Neural progenitor cell (in vitro differentiated cells): Measurements from ENCODE around the gene THAP11. TPM values are rescaled to one million over a fixed set of nuclear protein-coding genes. Genes with fewer than 3 reads are reported as not detected.
"Not testable (repeated sequence)": the region's sequence is repeated elsewhere in the genome, so short reads cannot be mapped to it uniquely, and the experiment has no call there.

Experiments used
- DNase-seq: peaks from one replicate; pipeline ENCODE4 v3.0.0-alpha.2; 2016; ENCODE audit warnings: low spot score
- H2AFZ ChIP-seq: fragments of 200-600 bp; sonication (generic); replicated peaks from 2 replicates; pipeline ENCODE4 v1.6.1; 2016; ENCODE audit warnings: antibody characterized with exemption
- H3F3A ChIP-seq: fragments of 200-600 bp; sonication (generic); 2 replicates; pipeline ENCODE4 v1.6.1; 2016; ENCODE audit warnings: antibody characterized with exemption, low read depth
- H3K27ac ChIP-seq: fragments of 200-600 bp; sonication (generic); 2 replicates; pipeline ENCODE4 v1.5.1; 2016; ENCODE audit warnings: mild to moderate bottlenecking
- H3K27me3 ChIP-seq: fragments of 200-600 bp; sonication (generic); 2 replicates; pipeline ENCODE4 v1.6.1; 2016; ENCODE audit warnings: mild to moderate bottlenecking, moderate library complexity
- H3K36me3 ChIP-seq: fragments of 200-600 bp; sonication (generic); 2 replicates; pipeline ENCODE4 v1.5.1; 2016
- H3K4me1 ChIP-seq: fragments of 200-600 bp; sonication (generic); 2 replicates; pipeline ENCODE4 v1.6.1; 2016; ENCODE audit warnings: mixed run types
- H3K4me2 ChIP-seq: fragments of 200-600 bp; sonication (generic); 2 replicates; pipeline ENCODE4 v1.6.1; 2016
- H3K4me3 ChIP-seq: fragments of 200-600 bp; sonication (generic); 2 replicates; pipeline ENCODE4 v1.5.1; 2016
- H3K79me2 ChIP-seq: fragments of 200-600 bp; sonication (generic); 2 replicates; pipeline ENCODE4 v1.6.1; 2016; ENCODE audit warnings: low read depth
- H3K9ac ChIP-seq: fragments of 200-600 bp; sonication (generic); 2 replicates; pipeline ENCODE4 v1.6.1; 2016
- H3K9me3 ChIP-seq: fragments of 200-600 bp; sonication (generic); 2 replicates; pipeline ENCODE4 v1.5.1; 2016; ENCODE audit warnings: low read depth
- H4K20me1 ChIP-seq: fragments of 200-600 bp; sonication (generic); 2 replicates; pipeline ENCODE4 v1.6.1; 2016; ENCODE audit warnings: low read depth
- H3K27ac Mint-ChIP-seq: 3 replicates; pipeline ENCODE4 v1.8.0; 2021; ENCODE audit warnings: mixed read lengths
- H3K27me3 Mint-ChIP-seq: 2 replicates; pipeline ENCODE4 v1.8.0; 2022; ENCODE audit warnings: low read depth, mild to moderate bottlenecking, inconsistent platforms, moderate library complexity, mixed read lengths; ENCODE audit not compliant: insufficient read depth
- H3K36me3 Mint-ChIP-seq: 3 replicates; pipeline ENCODE4 v1.8.0; 2021; ENCODE audit warnings: mixed read lengths
- H3K4me1 Mint-ChIP-seq: 3 replicates; pipeline ENCODE4 v1.8.0; 2021; ENCODE audit warnings: mixed read lengths
- H3K4me3 Mint-ChIP-seq: 3 replicates; pipeline ENCODE4 v1.8.0; 2021; ENCODE audit warnings: mild to moderate bottlenecking, moderate library complexity, mixed read lengths
- H3K9me3 Mint-ChIP-seq: 3 replicates; pipeline ENCODE4 v1.8.0; 2020; ENCODE audit warnings: mixed read lengths
- EZH2 ChIP-seq: fragments of 200-600 bp; sonication (generic); IDR thresholded peaks from 2 replicates; pipeline ENCODE4 v1.6.1; 2017; ENCODE audit warnings: antibody characterized with exemption, mild to moderate bottlenecking, moderate library complexity
- EZH2phosphoT487 ChIP-seq: fragments of 200-600 bp; sonication (generic); IDR thresholded peaks from 2 replicates; pipeline ENCODE4 v1.6.1; 2017; ENCODE audit warnings: antibody characterized with exemption
- total RNA-seq: library from RNA; depleted of rRNA; stranded (reverse); fragments of >200 nt; gene quantifications from 2 replicates; pipeline ENCODE4 v1.2.3, GENCODE V29; 2015; ENCODE audit warnings: low replicate concordance
- TF ChIP-seq, protein P1 (sequence below): fragments of 200-600 bp; sonication (generic); IDR thresholded peaks from 2 replicates; pipeline ENCODE4 v1.5.1; 2017; ENCODE audit warnings: antibody characterized with exemption, mild to moderate bottlenecking

Gene THAP11
- total RNA-seq, 1 donor from 2014 or later, result 27.3 TPM

DNA sequence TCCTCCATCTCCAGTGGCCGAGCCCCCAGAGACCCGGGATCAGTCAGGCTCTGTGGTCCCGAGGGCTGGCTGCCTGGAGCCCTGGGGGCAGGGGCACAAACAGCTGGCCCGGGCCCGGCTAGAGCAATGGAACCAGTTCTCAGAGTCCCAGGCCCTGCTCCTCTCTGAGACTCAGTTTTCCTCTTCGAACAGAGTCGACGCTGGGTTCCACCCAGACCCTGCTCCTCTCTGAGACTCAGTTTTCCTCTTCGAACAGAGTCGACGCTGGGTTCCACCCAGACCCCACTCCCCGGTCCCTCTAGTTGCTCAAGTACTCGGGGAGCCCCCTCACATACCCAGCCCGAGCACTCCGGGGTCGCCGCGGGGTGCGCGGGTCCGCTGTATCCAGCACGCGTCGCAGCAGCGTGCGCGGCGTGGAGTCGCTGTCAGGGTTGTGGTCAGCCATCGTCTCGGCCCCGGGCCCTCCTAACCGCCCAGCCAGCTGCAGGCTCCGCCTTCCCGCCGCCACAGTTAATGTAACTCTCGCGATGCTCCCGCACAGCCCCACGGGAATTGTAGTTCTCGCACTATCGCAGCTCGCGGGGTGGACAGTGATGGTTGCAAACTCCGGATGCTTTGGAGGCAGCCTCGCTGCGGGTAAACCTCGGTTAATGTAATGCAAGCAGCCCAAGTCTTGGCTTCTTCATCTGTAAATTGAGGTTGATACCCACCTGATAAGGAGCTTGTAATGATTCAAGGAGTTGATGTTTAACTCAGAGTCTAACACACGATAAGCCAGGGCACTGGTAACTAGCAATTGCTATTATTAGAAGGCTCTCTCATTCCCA lies 8.5 kb upstream of the THAP11 start:
- H3K27me3 ChIP-seq, result no peaks in the 10 kb centered on the region
- H4K20me1 ChIP-seq, result no peaks in the 10 kb centered on the region
- peak; percentile 97 for DNase-seq
- Mint-ChIP-seq H3K4me1 (peaks cover 9% of the 10 kb centered on the region), H3K27me3 (peaks cover 9% of the 10 kb centered on the region), H3K9me3 (no peaks in the 10 kb centered on the region), H3K4me3 (peak overlapping the region; percentile 90), H3K36me3 (no peaks in the 10 kb centered on the region), H3K27ac (peak overlapping the region; percentile 42)
- peak overlapping the region; percentile 76 for H3K4me3 ChIP-seq
- H2AFZ ChIP-seq, result peak overlapping the region; percentile 55
- peak overlapping the region; percentile 80 for H3K9ac ChIP-seq
- no peaks in the 10 kb centered on the region for H3F3A ChIP-seq
- H3K4me1 ChIP-seq, result no peaks in the 10 kb centered on the region
- H3K9me3 ChIP-seq, result no peaks in the 10 kb centered on the region
- TF ChIP-seq, protein P1, sequence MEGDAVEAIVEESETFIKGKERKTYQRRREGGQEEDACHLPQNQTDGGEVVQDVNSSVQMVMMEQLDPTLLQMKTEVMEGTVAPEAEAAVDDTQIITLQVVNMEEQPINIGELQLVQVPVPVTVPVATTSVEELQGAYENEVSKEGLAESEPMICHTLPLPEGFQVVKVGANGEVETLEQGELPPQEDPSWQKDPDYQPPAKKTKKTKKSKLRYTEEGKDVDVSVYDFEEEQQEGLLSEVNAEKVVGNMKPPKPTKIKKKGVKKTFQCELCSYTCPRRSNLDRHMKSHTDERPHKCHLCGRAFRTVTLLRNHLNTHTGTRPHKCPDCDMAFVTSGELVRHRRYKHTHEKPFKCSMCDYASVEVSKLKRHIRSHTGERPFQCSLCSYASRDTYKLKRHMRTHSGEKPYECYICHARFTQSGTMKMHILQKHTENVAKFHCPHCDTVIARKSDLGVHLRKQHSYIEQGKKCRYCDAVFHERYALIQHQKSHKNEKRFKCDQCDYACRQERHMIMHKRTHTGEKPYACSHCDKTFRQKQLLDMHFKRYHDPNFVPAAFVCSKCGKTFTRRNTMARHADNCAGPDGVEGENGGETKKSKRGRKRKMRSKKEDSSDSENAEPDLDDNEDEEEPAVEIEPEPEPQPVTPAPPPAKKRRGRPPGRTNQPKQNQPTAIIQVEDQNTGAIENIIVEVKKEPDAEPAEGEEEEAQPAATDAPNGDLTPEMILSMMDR, result no peak
- TF ChIP-seq EZH2, result no peak
- no peak for TF ChIP-seq EZH2phosphoT487
- H3K27ac ChIP-seq, result no peak overlapping the region
- no peaks in the 10 kb centered on the region for H3K36me3 ChIP-seq
- peak overlapping the region; percentile 86 for H3K4me2 ChIP-seq
- H3K79me2 ChIP-seq, result peaks cover 15% of the 10 kb centered on the region

DNA sequence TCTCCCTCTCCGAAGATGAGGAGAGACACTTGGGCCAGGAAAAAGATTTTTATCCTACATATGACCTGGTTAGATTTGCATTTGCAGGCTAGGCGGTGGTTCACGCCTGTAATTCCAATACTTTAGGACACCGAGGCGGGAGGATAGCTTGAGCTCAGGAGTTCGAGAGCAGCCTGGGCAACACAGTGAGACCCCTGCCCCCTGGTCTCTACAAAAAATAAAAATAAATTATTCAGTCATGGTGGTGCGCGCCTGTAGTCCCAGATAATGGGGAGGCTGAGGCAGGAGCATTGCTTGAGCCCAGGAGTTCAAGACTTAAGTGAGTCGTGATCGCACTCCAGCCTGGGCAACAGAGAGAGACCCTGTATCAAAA lies 7.9 kb upstream of the THAP11 start:
- Histone ChIP-seq H3K79me2 (peaks cover 15% of the 10 kb centered on the region), H3K9me3 (no peaks in the 10 kb centered on the region), H3K4me3 (peak overlapping the region; percentile 76), H3F3A (no peaks in the 10 kb centered on the region), H3K4me2 (peak overlapping the region; percentile 86), H3K36me3 (no peaks in the 10 kb centered on the region), H3K27ac (no peak overlapping the region), H3K9ac (no peak overlapping the region), H2AFZ (peak overlapping the region; percentile 55), H4K20me1 (no peaks in the 10 kb centered on the region), H3K27me3 (no peaks in the 10 kb centered on the region), H3K4me1 (no peaks in the 10 kb centered on the region)
- H3K4me3 Mint-ChIP-seq, result peak overlapping the region; percentile 90
- H3K9me3 Mint-ChIP-seq, result no peaks in the 10 kb centered on the region
- H3K27me3 Mint-ChIP-seq, result peaks cover 9% of the 10 kb centered on the region
- no peak for DNase-seq
- TF ChIP-seq, protein P1, result no peak
- TF ChIP-seq EZH2 (no peak), EZH2phosphoT487 (no peak)
- H3K36me3 Mint-ChIP-seq, result no peaks in the 10 kb centered on the region
- peak overlapping the region; percentile 42 for H3K27ac Mint-ChIP-seq
- H3K4me1 Mint-ChIP-seq, result peaks cover 9% of the 10 kb centered on the region

DNA sequence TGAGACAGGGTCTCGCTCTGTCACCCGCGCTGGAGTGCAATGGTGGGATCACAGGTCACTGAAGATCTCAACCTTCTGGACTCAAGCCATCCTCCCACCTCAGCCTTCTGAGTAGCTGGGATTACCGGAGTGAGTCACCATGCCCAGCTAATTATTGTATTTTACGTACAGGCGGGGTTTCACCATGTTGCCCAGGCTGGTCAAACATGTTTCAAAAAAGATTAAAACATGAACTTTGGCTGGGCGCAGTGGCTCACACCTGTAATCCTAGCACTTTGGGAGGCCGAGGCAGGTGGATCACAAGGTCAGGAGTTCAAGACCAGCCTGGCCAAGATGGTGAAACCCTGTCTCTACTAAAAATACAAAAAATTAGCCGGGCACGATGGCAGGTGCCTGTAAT lies 4.9 kb upstream of the THAP11 start:
- not testable (repeated sequence) for H3K27ac Mint-ChIP-seq, H3K9me3 ChIP-seq, H4K20me1 ChIP-seq, H2AFZ ChIP-seq, H3K4me1 ChIP-seq, H3K36me3 ChIP-seq, H3K27me3 ChIP-seq, H3K4me3 ChIP-seq, H3K4me2 ChIP-seq, H3K9ac ChIP-seq, H3K36me3 Mint-ChIP-seq, H3K27me3 Mint-ChIP-seq, H3F3A ChIP-seq, H3K9me3 Mint-ChIP-seq, H3K27ac ChIP-seq, H3K4me3 Mint-ChIP-seq, DNase-seq
- H3K4me1 Mint-ChIP-seq, result peaks cover 14% of the 10 kb centered on the region
- H3K79me2 ChIP-seq, result peaks cover 14% of the 10 kb centered on the region

DNA sequence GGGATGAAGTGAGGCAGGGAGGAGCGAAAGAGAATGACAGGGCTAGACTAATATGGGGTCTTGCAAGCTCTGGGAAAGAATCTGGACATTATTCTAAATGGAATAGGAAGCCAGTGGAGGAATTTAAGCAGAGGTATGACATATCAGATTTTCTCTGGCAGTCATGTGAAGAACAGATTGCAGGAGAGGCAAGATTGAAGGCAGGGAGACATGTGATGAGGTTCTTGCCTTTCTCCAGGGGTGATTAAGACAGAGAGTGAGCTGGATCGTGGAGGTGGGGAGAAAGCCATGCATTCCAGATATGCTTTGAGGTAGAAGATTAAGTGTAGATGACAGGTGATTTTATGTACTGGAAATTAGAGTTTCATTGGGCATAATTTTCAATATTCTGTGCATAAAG lies 4.3 kb upstream of the THAP11 start:
- Histone ChIP-seq H3K27ac (no peak overlapping the region), H3F3A (peaks cover 12% of the 10 kb centered on the region), H3K4me1 (no peaks in the 10 kb centered on the region), H3K4me3 (no peak overlapping the region), H3K36me3 (no peaks in the 10 kb centered on the region), H3K79me2 (peaks cover 8% of the 10 kb centered on the region), H3K9me3 (no peaks in the 10 kb centered on the region), H3K9ac (no peak overlapping the region), H3K4me2 (no peak overlapping the region), H2AFZ (no peak overlapping the region), H4K20me1 (peaks cover under 1% of the 10 kb centered on the region), H3K27me3 (no peaks in the 10 kb centered on the region)
- H3K9me3 Mint-ChIP-seq, result no peaks in the 10 kb centered on the region
- H3K4me3 Mint-ChIP-seq, result peak overlapping the region; percentile 4
- peaks cover 8% of the 10 kb centered on the region for H3K27me3 Mint-ChIP-seq
- H3K27ac Mint-ChIP-seq, result no peak overlapping the region
- DNase-seq, result no peak
- no peak for TF ChIP-seq EZH2
- H3K4me1 Mint-ChIP-seq, result peaks cover 9% of the 10 kb centered on the region
- H3K36me3 Mint-ChIP-seq, result no peaks in the 10 kb centered on the region
